SK-N-MC (cell line): Measurements from ENCODE around the gene FBXL13.

Source experiments
- EZH2 ChIP-seq: fragments of 200-600 bp; sonication (generic); IDR thresholded peaks from one replicate; pipeline ENCODE4 v1.6.1; 2017; ENCODE audit warnings: antibody characterized with exemption
- POLR2AphosphoS5 ChIP-seq: IDR thresholded peaks from 2 replicates; pipeline ENCODE4 v1.6.1; 2012; ENCODE audit warnings: mild to moderate bottlenecking, low read depth, low read length, borderline replicate concordance

DNA sequence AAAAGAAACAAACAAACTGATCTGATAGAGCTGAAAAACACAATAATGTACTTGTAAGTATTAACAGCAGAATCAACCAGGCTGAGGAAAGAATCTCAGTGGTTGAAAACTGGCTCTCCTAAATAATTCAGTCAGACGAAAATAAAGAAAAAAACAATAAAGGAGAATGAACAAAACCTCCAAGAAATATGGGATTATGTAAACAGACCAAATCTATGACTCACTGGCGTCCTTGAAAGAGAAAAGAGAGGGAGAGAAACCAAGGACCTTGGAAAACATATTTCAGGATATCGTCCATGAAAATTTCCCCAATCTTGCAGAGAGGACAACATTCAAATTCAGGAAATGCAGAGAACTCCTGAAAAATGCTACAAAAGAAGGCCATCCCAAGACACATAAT is 62.9 kb downstream of the FBXL13 start:
- TF ChIP-seq POLR2AphosphoS5 = no peak
- TF ChIP-seq EZH2 = no peak
